ENCODE results near the gene ZC3H6.

Gene ZC3H6

GRCh38 chr2:112332123-112332696 is 56.8 kb downstream of the ZC3H6 start:
- H3K9me3 ChIP-seq (ENCODE audit: insufficient read depth, low read length) = no peaks in the 10 kb centered on the region
- no peak overlapping the region for H2AFZ ChIP-seq (ENCODE audit: low read depth, low read length, severe bottlenecking)
- TF ChIP-seq CTCF (IDR thresholded peaks at IDR 0.05; ENCODE audit: insufficient read depth, low read length, poor library complexity, severe bottlenecking) = no peak
- TF ChIP-seq EZH2phosphoT487 (conservative IDR thresholded peaks at IDR 0.05; ENCODE audit: low read length) = no peak
- H3F3A ChIP-seq (ENCODE audit: insufficient read depth) = no peaks in the 10 kb centered on the region
- H3K4me3 ChIP-seq (ENCODE audit: insufficient read depth, low read length, poor library complexity, severe bottlenecking) = no peak overlapping the region
- H3K9ac ChIP-seq (ENCODE audit: low read length) = no peak overlapping the region
- no peak overlapping the region for H3K27ac ChIP-seq (ENCODE audit: low read depth, low read length)
- H3K27me3 ChIP-seq (ENCODE audit: low read length) = no peaks in the 10 kb centered on the region
- no peak overlapping the region for H3K4me2 ChIP-seq (ENCODE audit: low read depth, low read length, poor library complexity, severe bottlenecking)
- H3K36me3 ChIP-seq (ENCODE audit: low read length) = no peaks in the 10 kb centered on the region
- no peaks in the 10 kb centered on the region for H3K79me2 ChIP-seq (ENCODE audit: insufficient read depth, low read length)
- H3K9me2 ChIP-seq (replicated peaks; ENCODE audit: insufficient read depth, low read length) = no peaks in the 10 kb centered on the region
- H4K20me1 ChIP-seq (ENCODE audit: low read depth, low read length) = no peaks in the 10 kb centered on the region

GRCh38 chr2:112335600-112335999 is 60.2 kb downstream of the ZC3H6 start:
- no peaks in the 10 kb centered on the region for H3K36me3 ChIP-seq (ENCODE audit: low read length)
- H3F3A ChIP-seq (ENCODE audit: insufficient read depth) = no peaks in the 10 kb centered on the region
- no peaks in the 10 kb centered on the region for H3K79me2 ChIP-seq (ENCODE audit: insufficient read depth, low read length)
- H3K27ac ChIP-seq (ENCODE audit: low read depth, low read length) = no peak overlapping the region
- H3K27me3 ChIP-seq (ENCODE audit: low read length) = no peaks in the 10 kb centered on the region
- H3K4me3 ChIP-seq (ENCODE audit: insufficient read depth, low read length, poor library complexity, severe bottlenecking) = no peak overlapping the region
- no peak overlapping the region for H2AFZ ChIP-seq (ENCODE audit: low read depth, low read length, severe bottlenecking)
- H4K20me1 ChIP-seq (ENCODE audit: low read depth, low read length) = no peaks in the 10 kb centered on the region
- H3K9me3 ChIP-seq (ENCODE audit: insufficient read depth, low read length) = no peaks in the 10 kb centered on the region
- no peak overlapping the region for H3K9ac ChIP-seq (ENCODE audit: low read length)
- no peak overlapping the region for H3K4me2 ChIP-seq (ENCODE audit: low read depth, low read length, poor library complexity, severe bottlenecking)
- H3K9me2 ChIP-seq (replicated peaks; ENCODE audit: insufficient read depth, low read length) = no peaks in the 10 kb centered on the region
- TF ChIP-seq EZH2phosphoT487 (conservative IDR thresholded peaks at IDR 0.05; ENCODE audit: low read length) (no peak), CTCF (IDR thresholded peaks at IDR 0.05; ENCODE audit: insufficient read depth, low read length, poor library complexity, severe bottlenecking) (no peak)

- Histone ChIP-seq H4K20me1 (ENCODE audit: low read depth, low read length) (no peaks in the 10 kb centered on the region), H3K36me3 (ENCODE audit: low read length) (no peaks in the 10 kb centered on the region), H3K27me3 (ENCODE audit: low read length) (no peaks in the 10 kb centered on the region), H3K9me2 (replicated peaks; ENCODE audit: insufficient read depth, low read length) (no peaks in the 10 kb centered on the region), H2AFZ (ENCODE audit: low read depth, low read length, severe bottlenecking) (no peak overlapping the region), H3F3A (ENCODE audit: insufficient read depth) (no peaks in the 10 kb centered on the region), H3K4me3 (ENCODE audit: insufficient read depth, low read length, poor library complexity, severe bottlenecking) (no peak overlapping the region), H3K79me2 (ENCODE audit: insufficient read depth, low read length) (no peaks in the 10 kb centered on the region), H3K9ac (ENCODE audit: low read length) (no peak overlapping the region), H3K27ac (ENCODE audit: low read depth, low read length) (no peak overlapping the region), H3K4me2 (ENCODE audit: low read depth, low read length, poor library complexity, severe bottlenecking) (no peak overlapping the region), H3K9me3 (ENCODE audit: insufficient read depth, low read length) (no peaks in the 10 kb centered on the region)
- TF ChIP-seq CTCF (IDR thresholded peaks at IDR 0.05; ENCODE audit: insufficient read depth, low read length, poor library complexity, severe bottlenecking) = no peak
- no peak for TF ChIP-seq EZH2phosphoT487 (conservative IDR thresholded peaks at IDR 0.05; ENCODE audit: low read length)
These were observed 64.6 kb downstream of the ZC3H6 start for GRCh38 chr2:112339986-112340385.
